CD4-positive, alpha-beta T cell (primary cell): ENCODE results near the gene MYT1. TPM values are rescaled to one million over a fixed set of nuclear protein-coding genes. Genes with fewer than 3 reads are reported as not detected.

Source experiments
- ATAC-seq: fragments of 200-7000 bp; cut with Tn5 transposase; one replicate; pipeline ENCODE4 v1.10.0; 2022; ENCODE audit warnings: mild to moderate bottlenecking; ENCODE audit not compliant: poor library complexity
- CTCF ChIA-PET: fragments of 350-600 bp; sonication (Branson Sonifier 250); formaldehyde crosslinking; loops from one replicate; lab custom pipeline; 2021; ENCODE audit warnings: antibody characterized with exemption, inconsistent platforms; lab: Charles Lee
- POLR2A ChIA-PET: fragments of 350-600 bp; sonication (Branson Sonifier 250); formaldehyde crosslinking; loops from one replicate; lab custom pipeline; 2021; ENCODE audit warnings: antibody characterized with exemption, inconsistent platforms; lab: Charles Lee
- DNase-seq, 14 experiments: peaks; one replicate each; pipeline ENCODE4 v3.0.0-alpha.2; 2013 to 2020; ENCODE audit warnings: mixed read lengths in 2 of 14
- H3K27ac ChIP-seq, 2 donors: one replicate each; pipeline versions ENCODE4 v1.5.1 to v1.7.0; 2013; ENCODE audit warnings: low read length in 2 of 2, low read depth in 1 of 2, mild to moderate bottlenecking in 1 of 2
- H3K27me3 ChIP-seq, 2 experiments: 1 replicate in 1 of 2; 2 replicates in 1 of 2; pipeline versions ENCODE4 v1.6.1 to v1.7.0; 2013; ENCODE audit warnings: low read length in 2 of 2, control low read depth in 1 of 2, mild to moderate bottlenecking in 1 of 2, moderate library complexity in 1 of 2; ENCODE audit not compliant: insufficient read depth in 2 of 2, control insufficient read depth in 1 of 2
- H3K36me3 ChIP-seq: one replicate; pipeline ENCODE4 v1.6.1; 2013; ENCODE audit warnings: low read length, control low read depth; ENCODE audit not compliant: insufficient read depth
- H3K4me1 ChIP-seq: one replicate; pipeline ENCODE4 v1.6.1; 2013; ENCODE audit warnings: low read length, control low read depth; ENCODE audit not compliant: insufficient read depth
- H3K4me3 ChIP-seq: one replicate; pipeline ENCODE4 v1.5.1; 2013; ENCODE audit warnings: mild to moderate bottlenecking, low read length, moderate library complexity
- H3K9me3 ChIP-seq, 2 experiments: 1 replicate in 1 of 2; 2 replicates in 1 of 2; pipeline versions ENCODE4 v1.6.1 to v1.7.0; 2013; ENCODE audit warnings: low read length in 2 of 2, mild to moderate bottlenecking in 2 of 2, control low read depth in 1 of 2, moderate library complexity in 1 of 2; ENCODE audit not compliant: control insufficient read depth in 1 of 2, insufficient read depth in 1 of 2
- H3K27ac Mint-ChIP-seq: one replicate; pipeline ENCODE4 v1.8.0; 2020; ENCODE audit warnings: mixed read lengths
- H3K27me3 Mint-ChIP-seq: one replicate; pipeline ENCODE4 v1.8.0; 2021; ENCODE audit warnings: mixed read lengths
- H3K36me3 Mint-ChIP-seq: one replicate; pipeline ENCODE4 v1.8.0; 2021; ENCODE audit warnings: low read depth, mixed read lengths
- H3K4me1 Mint-ChIP-seq: one replicate; pipeline ENCODE4 v1.8.0; 2021; ENCODE audit warnings: low read depth, mixed read lengths
- H3K4me3 Mint-ChIP-seq: one replicate; pipeline ENCODE4 v1.8.0; 2020; ENCODE audit warnings: mild to moderate bottlenecking, mixed read lengths
- H3K9me3 Mint-ChIP-seq: one replicate; pipeline ENCODE4 v1.8.0; 2020; ENCODE audit warnings: mixed read lengths
- CTCF ChIP-seq: fragments of 200-600 bp; IDR thresholded peaks from one replicate; pipeline ENCODE4 v1.8.0; 2022; ENCODE audit warnings: antibody characterized with exemption, mild to moderate bottlenecking
- intact Hi-C, 2 experiments: fragments of 100-400 bp; cut with DNase I in 1 of 2; cut with micrococcal nuclease in 1 of 2; formaldehyde crosslinking; loops; one replicate each; pipeline versions ENCODE4 v1.15.1 to v1.9.0; 2023 to 2025; cut with DNase I, micrococcal nuclease
- total RNA-seq, 174 experiments: library from RNA in 2 of 174; stranded (reverse) in 2 of 174; gene quantifications; one replicate each; pipeline ENCODE4 v1.2.3 and lab custom pipeline; 2021 to 2026

Gene MYT1
- total RNA-seq, 2 experiments from 2014 or later: 1.0 TPM; not detected in 1

GRCh38 chr20:64158346-64159285, 5.6 kb upstream of the MYT1 start:
- DNase-seq (no peak), ATAC-seq (no peak)
- Mint-ChIP-seq H3K36me3 (no peaks in the 10 kb centered on the region), H3K4me1 (no peaks in the 10 kb centered on the region), H3K9me3 (no peaks in the 10 kb centered on the region), H3K4me3 (no peak overlapping the region), H3K27ac (no peak overlapping the region), H3K27me3 (peaks cover 42% of the 10 kb centered on the region)
- no peak for TF ChIP-seq CTCF
- no peak overlapping the region for H3K4me3 ChIP-seq
- intact Hi-C loops: no loop called here
- H3K4me1 ChIP-seq: no peaks in the 10 kb centered on the region
- H3K27ac ChIP-seq: no peak overlapping the region
- peaks cover 44 to 46% of the 10 kb centered on the region in 2 experiments for H3K27me3 ChIP-seq
- ChIA-PET POLR2A (no interaction called here), CTCF (no interaction called here)
- no peaks in the 10 kb centered on the region for H3K36me3 ChIP-seq
- peaks cover 0 to 30% of the 10 kb centered on the region in 2 experiments for H3K9me3 ChIP-seq

GRCh38 chr20:64159286-64159680, 5.0 kb upstream of the MYT1 start:
- ChIA-PET CTCF (no interaction called here), POLR2A (no interaction called here)
- Mint-ChIP-seq H3K9me3 (no peaks in the 10 kb centered on the region), H3K27ac (no peak overlapping the region), H3K27me3 (peaks cover 49% of the 10 kb centered on the region), H3K4me1 (no peaks in the 10 kb centered on the region), H3K36me3 (no peaks in the 10 kb centered on the region), H3K4me3 (no peak overlapping the region)
- ATAC-seq: no peak
- Histone ChIP-seq H3K27me3 (peaks cover 45 to 52% of the 10 kb centered on the region in 2 experiments), H3K4me1 (no peaks in the 10 kb centered on the region), H3K27ac (no peak overlapping the region), H3K36me3 (no peaks in the 10 kb centered on the region), H3K9me3 (peaks cover 0 to 29% of the 10 kb centered on the region in 2 experiments), H3K4me3 (no peak overlapping the region)
- no peak for DNase-seq
- intact Hi-C loops: no loop called here
- TF ChIP-seq CTCF: no peak

DNA sequence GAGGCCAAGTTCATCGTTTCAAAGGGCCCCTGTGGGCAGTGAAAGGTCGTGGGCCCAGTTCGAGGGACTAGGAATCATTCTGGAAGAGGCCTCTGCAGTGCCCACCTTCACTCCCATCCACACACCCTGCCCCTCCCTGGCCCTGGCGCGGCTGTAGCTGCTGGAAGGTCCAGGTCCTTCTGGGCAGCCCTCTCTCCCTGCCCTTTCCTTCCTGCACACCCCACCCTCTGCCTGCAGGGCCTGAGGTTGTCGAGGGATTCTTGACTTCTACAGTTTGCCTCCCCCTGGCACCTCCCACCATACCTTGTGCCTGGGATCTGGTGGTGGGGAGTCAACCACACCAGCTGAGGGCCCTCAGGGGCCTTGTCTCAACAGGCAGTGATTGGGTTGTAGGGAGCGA, 4.5 kb upstream of the MYT1 start:
- no peaks in the 10 kb centered on the region for H3K36me3 Mint-ChIP-seq
- H3K27ac Mint-ChIP-seq: no peak overlapping the region
- Histone ChIP-seq H3K4me1 (no peaks in the 10 kb centered on the region), H3K27ac (no peak overlapping the region), H3K4me3 (no peak overlapping the region), H3K27me3 (peaks cover 49 to 54% of the 10 kb centered on the region in 2 experiments), H3K36me3 (no peaks in the 10 kb centered on the region), H3K9me3 (peaks cover 0 to 28% of the 10 kb centered on the region in 2 experiments)
- ChIA-PET CTCF (no interaction called here), POLR2A (no interaction called here)
- no peak for TF ChIP-seq CTCF
- no peaks in the 10 kb centered on the region for H3K4me1 Mint-ChIP-seq
- DNase-seq (no peak), ATAC-seq (no peak)
- no peak overlapping the region for H3K4me3 Mint-ChIP-seq
- intact Hi-C loops: no loop called here
- no peaks in the 10 kb centered on the region for H3K9me3 Mint-ChIP-seq
- peaks cover 53% of the 10 kb centered on the region for H3K27me3 Mint-ChIP-seq
